Tibial artery (tissue), 4 donors: ENCODE results near the gene AKAP12.

ENCODE experiments used
- DNase-seq, 2 donors: peaks; one replicate each; pipeline ENCODE4 v3.0.0-alpha.2; 2019
- H3K27ac ChIP-seq, 2 donors: fragments of 200-600 bp; sonication (generic) in 1 of 2; 1 replicate in 1 of 2; 2 replicates in 1 of 2; pipeline ENCODE4 v1.5.1; 2018 to 2019; ENCODE audit warnings: mild to moderate bottlenecking in 1 of 2
- H3K27me3 ChIP-seq, 2 donors: fragments of 200-600 bp; sonication (generic) in 1 of 2; one replicate each; pipeline versions ENCODE4 v1.5.1 to v1.6.0; 2016 to 2019
- H3K36me3 ChIP-seq, 3 donors: fragments of 200-600 bp; sonication (generic) in 2 of 3; one replicate each; pipeline ENCODE4 v1.5.1; 2016 to 2019; ENCODE audit warnings: mild to moderate bottlenecking in 2 of 3
- H3K4me1 ChIP-seq, 4 donors: fragments of 200-600 bp; sonication (generic) in 2 of 4; 1 replicate in 3 of 4; 2 replicates in 1 of 4; pipeline ENCODE4 v1.5.1; 2016 to 2019
- H3K4me3 ChIP-seq, 2 donors: fragments of 200-600 bp; sonication (generic) in 1 of 2; 1 replicate in 1 of 2; 2 replicates in 1 of 2; pipeline ENCODE4 v1.5.1; 2018 to 2019; ENCODE audit warnings: mild to moderate bottlenecking in 2 of 2
- H3K9me3 ChIP-seq, 3 donors: fragments of 200-600 bp; sonication (generic) in 1 of 3; one replicate each; pipeline ENCODE4 v1.5.1; 2016 to 2019
- CTCF ChIP-seq, 2 experiments: fragments of 200-600 bp in 1 of 2; fragments of 450-650 bp in 1 of 2; IDR thresholded peaks; one replicate each; pipeline ENCODE4 v1.5.1; 2017 to 2019; ENCODE audit warnings: antibody characterized with exemption in 2 of 2, mild to moderate bottlenecking in 1 of 2, moderate library complexity in 1 of 2
- intact Hi-C: fragments of 100-400 bp; cut with DNase I; formaldehyde crosslinking; loops from one replicate; pipeline ENCODE4 v1.15.0; 2023; ENCODE audit warnings: low total_unique reads

The AKAP12 gene

GRCh38 chr6:151243481-151243880 lies 3.7 kb downstream of the AKAP12 start:
- Histone ChIP-seq H3K4me3 (no peak overlapping the region), H3K27me3 (no peaks in the 10 kb centered on the region), H3K27ac (no peak overlapping the region), H3K4me1 (peaks cover 0 to 44% (median 10%) of the 10 kb centered on the region in 4 donors), H3K9me3 (no peaks in the 10 kb centered on the region), H3K36me3 (no peaks in the 10 kb centered on the region)
- DNase-seq: no peak
- intact Hi-C loops: loop anchor here (5.0 to 10.0 kb wide), 2 partner anchors 81 to 351 kb away; no protein-coding TSS in a partner anchor
- TF ChIP-seq CTCF (IDR thresholded peaks at IDR 0.05): no peak

GRCh38 chr6:151247490-151247889 lies 7.7 kb downstream of the AKAP12 start:
- H3K4me1 ChIP-seq: peaks cover 0 to 27% (median 2%) of the 10 kb centered on the region in 4 donors
- H3K4me3 ChIP-seq: no peak overlapping the region
- no peaks in the 10 kb centered on the region for H3K36me3 ChIP-seq
- intact Hi-C loops: loop anchor here (10.0 kb wide), 1 partner anchor 77 kb away; no protein-coding TSS in a partner anchor
- H3K9me3 ChIP-seq: no peaks in the 10 kb centered on the region
- DNase-seq: no peak
- H3K27ac ChIP-seq: no peak overlapping the region
- TF ChIP-seq CTCF (IDR thresholded peaks at IDR 0.05): no peak
- no peaks in the 10 kb centered on the region for H3K27me3 ChIP-seq

GRCh38 chr6:151248295-151248694 lies 8.5 kb downstream of the AKAP12 start:
- no peak for TF ChIP-seq CTCF (IDR thresholded peaks at IDR 0.05)
- Histone ChIP-seq H3K4me3 (no peak overlapping the region), H3K27ac (no peak overlapping the region), H3K9me3 (no peaks in the 10 kb centered on the region), H3K36me3 (no peaks in the 10 kb centered on the region), H3K27me3 (no peaks in the 10 kb centered on the region), H3K4me1 (peaks cover 0 to 19% (median 0%) of the 10 kb centered on the region in 4 donors)
- no peak for DNase-seq
- intact Hi-C loops: loop anchor here (10.0 kb wide), 1 partner anchor 77 kb away; no protein-coding TSS in a partner anchor

- Histone ChIP-seq H3K4me1 (peaks cover 0 to 44% (median 3%) of the 10 kb centered on the region in 4 donors), H3K4me3 (no peak overlapping the region), H3K27ac (no peak overlapping the region), H3K9me3 (no peaks in the 10 kb centered on the region), H3K36me3 (no peaks in the 10 kb centered on the region), H3K27me3 (no peaks in the 10 kb centered on the region)
- TF ChIP-seq CTCF (IDR thresholded peaks at IDR 0.05): no peak
- no peak for DNase-seq
- intact Hi-C loops: no loop called here
Observed at GRCh38 chr6:151252634-151253033, 12.9 kb downstream of the AKAP12 start.

GRCh38 chr6:151254451-151255081 lies 14.8 kb downstream of the AKAP12 start:
- Histone ChIP-seq H3K9me3 (no peaks in the 10 kb centered on the region), H3K36me3 (no peaks in the 10 kb centered on the region), H3K4me1 (peaks cover 0 to 56% (median 9%) of the 10 kb centered on the region in 4 donors), H3K27me3 (no peaks in the 10 kb centered on the region), H3K27ac (peak overlapping the region; percentile 67), H3K4me3 (peak overlapping the region; percentile 4 to 15)
- peak in 1 of 2 experiments; percentile 20 for TF ChIP-seq CTCF (IDR thresholded peaks at IDR 0.05)
- intact Hi-C loops: no loop called here
- no peak for DNase-seq
